Mammary epithelial cell (primary cell): Measurements from ENCODE around the gene DCLK3.

Experiments
- CTCF ChIP-seq, 2 donors: IDR thresholded peaks in 1 of 2; conservative IDR thresholded peaks in 1 of 2; 2 replicates each; pipeline ENCODE4 v1.5.1; 2011 to 2012; ENCODE audit warnings: inconsistent platforms in 2 of 2, low read length in 2 of 2, mild to moderate bottlenecking in 2 of 2, control low read depth in 1 of 2, low read depth in 1 of 2; ENCODE audit not compliant: insufficient read depth in 1 of 2; ENCODE audit errors: extremely low read depth in 1 of 2
- EZH2 ChIP-seq: IDR thresholded peaks from 2 replicates; pipeline ENCODE4 v1.6.1; 2012; ENCODE audit warnings: low read length, inconsistent platforms, borderline replicate concordance

GRCh38 chr3:36784138-36784635, 19.8 kb upstream of the DCLK3 start:
- TF ChIP-seq CTCF (conservative IDR thresholded peaks at IDR 0.05 in 1 of 2, IDR thresholded peaks at IDR 0.05 in 1 of 2; ENCODE audit: extremely low read depth in 1 of 2, insufficient read depth in 1 of 2, low read depth in 1 of 2, low read length in 2 of 2): no peak
- no peak for TF ChIP-seq EZH2
